PFSK-1 (cell line): ENCODE measurements around the gene S100A7A.

ENCODE experiments used
- SIN3A ChIP-seq: IDR thresholded peaks from 2 replicates; pipeline ENCODE4 v1.6.1; 2012; ENCODE audit warnings: mild to moderate bottlenecking, low read length, moderate library complexity, borderline replicate concordance; ENCODE audit not compliant: insufficient read depth
- TF ChIP-seq, protein P1 (sequence below), 2 experiments: IDR thresholded peaks; 2 replicates each; pipeline versions ENCODE4 v1.6.1 to v1.8.0; 2011 to 2012; ENCODE audit warnings: low read depth in 2 of 2, low read length in 2 of 2, control low read depth in 1 of 2, inconsistent platforms in 1 of 2, mild to moderate bottlenecking in 1 of 2, moderate library complexity in 1 of 2; ENCODE audit not compliant: insufficient read depth in 1 of 2

GRCh38 chr1:153431928-153432327 is 15.6 kb downstream of the S100A7A start:
- no peak for TF ChIP-seq SIN3A
- TF ChIP-seq, protein P1, sequence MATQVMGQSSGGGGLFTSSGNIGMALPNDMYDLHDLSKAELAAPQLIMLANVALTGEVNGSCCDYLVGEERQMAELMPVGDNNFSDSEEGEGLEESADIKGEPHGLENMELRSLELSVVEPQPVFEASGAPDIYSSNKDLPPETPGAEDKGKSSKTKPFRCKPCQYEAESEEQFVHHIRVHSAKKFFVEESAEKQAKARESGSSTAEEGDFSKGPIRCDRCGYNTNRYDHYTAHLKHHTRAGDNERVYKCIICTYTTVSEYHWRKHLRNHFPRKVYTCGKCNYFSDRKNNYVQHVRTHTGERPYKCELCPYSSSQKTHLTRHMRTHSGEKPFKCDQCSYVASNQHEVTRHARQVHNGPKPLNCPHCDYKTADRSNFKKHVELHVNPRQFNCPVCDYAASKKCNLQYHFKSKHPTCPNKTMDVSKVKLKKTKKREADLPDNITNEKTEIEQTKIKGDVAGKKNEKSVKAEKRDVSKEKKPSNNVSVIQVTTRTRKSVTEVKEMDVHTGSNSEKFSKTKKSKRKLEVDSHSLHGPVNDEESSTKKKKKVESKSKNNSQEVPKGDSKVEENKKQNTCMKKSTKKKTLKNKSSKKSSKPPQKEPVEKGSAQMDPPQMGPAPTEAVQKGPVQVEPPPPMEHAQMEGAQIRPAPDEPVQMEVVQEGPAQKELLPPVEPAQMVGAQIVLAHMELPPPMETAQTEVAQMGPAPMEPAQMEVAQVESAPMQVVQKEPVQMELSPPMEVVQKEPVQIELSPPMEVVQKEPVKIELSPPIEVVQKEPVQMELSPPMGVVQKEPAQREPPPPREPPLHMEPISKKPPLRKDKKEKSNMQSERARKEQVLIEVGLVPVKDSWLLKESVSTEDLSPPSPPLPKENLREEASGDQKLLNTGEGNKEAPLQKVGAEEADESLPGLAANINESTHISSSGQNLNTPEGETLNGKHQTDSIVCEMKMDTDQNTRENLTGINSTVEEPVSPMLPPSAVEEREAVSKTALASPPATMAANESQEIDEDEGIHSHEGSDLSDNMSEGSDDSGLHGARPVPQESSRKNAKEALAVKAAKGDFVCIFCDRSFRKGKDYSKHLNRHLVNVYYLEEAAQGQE (IDR thresholded peaks at IDR 0.05; ENCODE audit: insufficient read depth in 1 of 2, low read depth in 2 of 2, low read length in 2 of 2) = no peak
